Medulla oblongata (tissue), 1 donor: ENCODE measurements around the gene DYNLT2B.
"Not testable (repeated sequence)": the region's sequence is repeated elsewhere in the genome, so short reads cannot be mapped to it uniquely, and the experiment has no call there.

Source experiments
- DNase-seq: peaks from one replicate; pipeline ENCODE4 v3.0.0-alpha.2; 2015; ENCODE audit errors: extremely low spot score

The DYNLT2B gene

DNA sequence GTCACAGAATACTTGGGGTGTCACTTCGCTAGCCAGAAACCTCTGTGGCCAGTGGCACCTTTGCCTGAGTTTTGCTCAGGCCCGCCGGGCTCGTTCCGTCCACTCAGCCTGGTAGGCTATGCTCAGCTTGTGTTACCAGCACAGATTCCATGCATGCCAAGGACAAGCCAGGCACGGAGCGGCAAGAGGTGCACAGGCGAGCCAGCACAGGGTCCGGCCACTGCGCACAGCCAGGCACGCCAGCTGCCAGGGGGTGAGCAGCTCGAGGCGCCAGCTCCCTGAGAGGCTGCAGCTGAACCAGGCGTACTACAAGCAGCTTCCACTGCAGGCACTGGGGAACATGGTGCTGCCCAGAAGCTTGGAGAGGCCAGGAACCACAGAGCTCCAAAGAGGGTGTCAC, 45.2 kb downstream of the DYNLT2B start:
- DNase-seq = no peak

DNA sequence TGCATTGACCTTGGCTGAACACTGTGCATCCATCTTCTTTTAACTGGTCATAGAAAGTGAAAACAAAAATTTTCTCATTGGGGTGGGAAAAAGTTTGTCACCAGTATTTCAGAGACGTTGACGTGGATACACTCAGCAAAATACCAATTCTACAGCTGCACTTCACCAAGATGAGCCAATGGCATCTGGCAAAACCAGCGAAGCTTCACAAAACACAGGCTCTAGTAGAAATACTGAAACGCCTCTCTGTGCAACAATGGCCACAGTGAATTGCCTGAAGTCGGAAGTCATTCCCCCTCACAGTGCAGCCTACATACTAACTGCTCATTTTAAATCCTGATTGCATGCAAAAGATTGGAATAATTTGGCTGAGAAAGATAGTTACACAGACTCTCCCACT, 47.5 kb downstream of the DYNLT2B start:
- DNase-seq = peak; percentile 35

DNA sequence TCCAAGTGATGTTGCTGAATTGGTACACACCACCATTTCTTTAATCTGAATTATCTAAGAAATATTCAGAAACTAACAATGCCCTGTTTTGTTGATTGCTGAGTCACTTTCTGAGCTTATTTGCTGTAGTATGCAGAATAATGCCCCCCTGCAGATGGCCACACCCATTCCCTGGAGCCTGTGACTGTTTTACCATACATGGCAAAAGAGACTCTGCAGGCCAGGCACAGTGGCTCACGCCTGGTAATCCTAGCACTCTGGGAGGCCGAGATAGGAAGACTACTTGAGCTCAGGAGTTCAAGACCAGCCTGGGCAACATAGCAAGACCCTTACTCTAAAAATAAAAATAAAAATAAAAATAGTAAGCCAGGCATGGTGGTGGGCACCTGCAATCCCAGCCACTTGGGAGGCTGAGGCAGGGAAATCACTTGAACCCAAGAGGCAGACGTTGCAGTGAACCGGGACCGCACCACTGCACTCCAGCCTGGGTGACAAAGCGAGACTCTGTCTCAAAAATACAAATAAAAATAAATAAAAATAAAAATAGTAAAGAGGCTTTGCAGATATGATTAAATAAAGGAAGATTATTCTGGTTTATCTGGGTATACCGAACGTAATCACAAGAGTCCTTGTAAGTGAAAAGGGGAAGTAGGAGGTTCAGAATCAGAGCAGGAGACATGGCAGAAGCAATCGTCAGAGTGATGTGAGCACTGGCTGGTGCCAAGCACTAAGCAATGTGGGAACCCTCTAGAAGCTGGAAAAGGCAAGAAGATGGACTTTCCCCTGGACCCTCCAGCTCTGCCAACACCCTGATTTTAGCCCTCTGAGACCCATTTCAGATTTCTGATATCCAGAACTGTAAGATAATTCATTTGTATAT, 49.5 kb downstream of the DYNLT2B start:
- DNase-seq = peak; percentile 22

DNA sequence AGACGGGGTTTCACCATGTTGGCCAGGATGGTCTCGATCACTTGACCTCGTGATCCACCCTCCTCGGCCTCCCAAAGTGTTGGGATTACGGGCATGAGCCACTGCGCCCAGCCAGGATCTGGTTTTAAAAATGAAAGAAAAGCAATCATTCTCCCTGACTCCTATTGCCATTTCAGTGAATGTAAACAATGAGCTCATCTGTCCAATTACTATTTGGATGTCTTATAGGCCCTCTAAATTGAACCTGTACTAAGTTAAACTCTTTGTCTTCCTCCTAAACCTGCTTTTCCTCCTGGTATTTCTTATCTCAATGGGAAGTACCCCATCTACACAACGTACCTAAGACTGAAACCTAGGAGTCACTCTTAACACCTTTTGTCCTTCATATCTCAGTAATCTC, 54.2 kb downstream of the DYNLT2B start:
- no peak for DNase-seq

DNA sequence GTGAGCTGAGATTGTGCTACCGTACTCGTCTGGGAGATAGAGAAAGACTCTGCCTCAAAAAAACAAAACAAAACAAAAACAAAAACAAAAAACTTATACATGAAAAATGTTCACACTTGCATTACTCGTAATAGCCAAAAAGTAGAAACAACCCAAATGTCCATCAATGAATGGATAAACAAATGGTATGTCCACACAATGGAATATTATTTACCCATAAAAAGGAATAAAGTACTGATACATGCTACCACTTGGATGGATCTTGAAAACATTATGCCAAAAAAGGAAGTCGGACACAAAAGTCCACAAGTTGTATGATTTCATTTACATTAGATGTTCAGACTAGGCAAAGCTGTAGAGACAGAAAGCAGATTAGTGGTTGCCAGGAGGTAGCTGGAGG, 57.3 kb downstream of the DYNLT2B start:
- DNase-seq = no peak

DNA sequence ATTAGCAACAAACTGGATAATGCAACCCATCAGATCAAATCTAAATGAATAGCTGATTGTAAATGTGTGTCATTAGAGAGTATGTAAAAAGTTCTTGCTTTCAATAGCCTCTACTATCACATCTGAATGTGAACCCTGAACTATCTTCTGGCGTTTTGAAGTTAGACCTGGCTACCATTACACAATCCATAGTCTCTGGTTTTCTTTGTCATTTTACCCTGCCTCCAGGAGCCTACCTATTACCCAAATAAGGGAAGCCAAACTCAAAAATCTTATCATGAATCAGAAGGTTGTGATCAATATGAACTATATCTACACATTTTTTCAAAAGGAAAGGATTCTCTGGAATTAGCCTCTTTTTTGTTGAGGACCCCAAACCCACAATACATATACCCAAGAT, 62.3 kb downstream of the DYNLT2B start:
- no peak for DNase-seq

DNA sequence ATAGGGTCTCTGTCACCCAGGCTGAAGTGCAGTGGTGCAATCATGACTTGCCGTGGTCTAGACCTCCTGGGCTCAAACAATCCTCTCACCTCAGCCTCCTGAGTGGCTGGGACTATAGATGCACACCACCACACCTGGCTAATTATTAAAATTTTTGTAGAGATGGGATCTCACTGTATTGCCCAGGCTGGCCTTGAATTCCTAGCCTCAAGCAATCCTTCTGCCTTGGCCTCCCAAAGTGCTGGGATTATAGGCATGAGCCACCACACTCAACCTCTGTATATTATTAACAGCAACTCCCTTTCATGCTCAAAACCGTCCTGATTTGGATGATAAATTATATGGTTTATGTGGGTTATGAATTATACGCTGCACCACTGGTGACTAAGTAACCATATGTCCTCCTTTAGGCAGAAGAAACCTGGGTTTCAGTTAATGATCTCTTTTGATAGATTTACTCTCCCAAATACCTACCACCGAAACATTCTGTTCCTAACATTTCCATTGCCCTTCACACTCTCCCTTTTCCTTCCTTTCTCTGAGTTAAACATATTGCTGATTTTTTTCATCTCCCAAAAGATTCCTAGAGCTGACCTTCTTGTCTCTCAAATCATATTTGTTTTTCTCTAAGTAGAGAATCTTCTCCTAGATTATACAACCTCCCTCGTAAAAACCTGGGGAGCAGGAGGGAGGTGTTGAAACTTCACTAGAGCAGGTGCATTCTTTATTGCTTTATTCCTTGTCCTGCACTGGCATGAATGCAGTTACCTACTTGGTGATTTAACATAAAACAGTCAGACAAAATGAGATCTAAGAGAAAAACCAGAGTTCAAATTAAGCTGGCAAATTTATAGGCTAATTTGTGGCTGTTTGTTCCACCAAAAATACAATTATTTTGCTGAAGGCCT, 63.4 kb downstream of the DYNLT2B start:
- DNase-seq = no peak

DNA sequence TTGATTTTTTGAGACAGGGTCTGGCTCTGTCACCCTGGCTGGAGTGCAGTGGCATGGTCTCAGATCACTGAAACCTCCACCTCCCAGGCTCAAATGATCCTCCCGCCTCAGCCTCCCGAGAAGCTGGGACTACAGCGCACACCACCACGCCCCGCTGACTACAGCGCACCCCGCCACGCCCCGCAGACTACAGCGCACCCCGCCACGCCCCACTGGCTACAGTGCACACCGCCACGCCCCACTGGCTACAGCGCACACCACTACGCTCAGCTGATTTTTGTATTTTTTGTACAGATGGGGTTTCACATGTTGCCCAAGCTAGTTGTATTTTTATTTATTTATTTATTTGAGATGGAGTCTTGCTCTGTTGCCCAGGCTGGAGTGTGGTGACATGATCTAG, 66.1 kb downstream of the DYNLT2B start:
- no peak for DNase-seq

DNA sequence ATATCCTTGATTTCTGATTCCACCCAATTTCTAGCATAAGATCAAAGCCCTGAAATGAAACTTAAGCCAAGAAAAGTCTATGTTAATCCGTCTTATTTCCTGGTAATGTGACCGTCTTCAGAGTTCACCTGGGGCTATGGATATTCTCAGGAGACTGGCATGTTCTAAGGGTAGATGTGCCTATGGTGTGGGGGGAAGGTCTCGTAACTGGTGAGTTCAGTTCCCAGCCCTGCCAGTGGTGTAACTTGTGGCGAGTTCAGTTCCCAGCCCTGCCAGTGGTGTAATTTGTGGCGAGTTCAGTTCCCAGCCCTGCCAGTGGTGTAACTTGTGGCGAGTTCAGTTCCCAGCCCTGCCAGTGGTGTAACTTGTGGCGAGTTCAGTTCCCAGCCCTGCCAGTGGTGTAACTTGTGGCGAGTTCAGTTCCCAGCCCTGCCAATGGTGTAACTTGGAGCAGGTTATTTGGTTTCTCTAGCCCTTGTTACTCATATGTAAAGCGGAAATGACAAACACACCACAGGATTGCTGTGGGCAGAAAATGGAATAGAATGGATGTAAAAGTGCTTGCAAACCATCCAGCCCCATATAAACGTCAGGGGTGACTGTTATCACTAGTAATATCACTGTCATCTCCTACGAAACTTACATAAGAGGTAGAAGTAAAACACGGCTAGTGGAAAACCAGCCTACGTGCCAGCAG, 71.3 kb downstream of the DYNLT2B start:
- DNase-seq = no peak

DNA sequence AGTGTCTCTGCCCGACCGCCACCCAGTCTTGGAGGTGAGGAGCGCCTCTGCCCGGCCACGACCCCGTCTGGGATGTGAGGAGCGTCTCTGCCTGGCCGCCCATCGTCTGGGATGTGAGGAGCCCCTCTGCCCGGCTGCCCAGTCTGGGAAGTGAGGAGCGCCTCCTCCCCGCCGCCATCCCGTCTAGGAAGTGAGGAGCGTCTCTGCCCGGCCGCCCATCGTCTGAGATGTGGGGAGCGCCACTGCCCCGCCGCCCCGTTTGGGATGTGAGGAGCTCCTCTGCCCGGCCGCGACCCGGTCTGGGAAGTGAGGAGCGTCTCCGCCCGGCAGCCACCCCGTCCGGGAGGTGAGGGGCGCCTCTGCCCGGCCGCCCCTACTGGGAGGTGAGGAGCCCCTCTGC, 73.9 kb downstream of the DYNLT2B start:
- not testable (repeated sequence) for DNase-seq

DNA sequence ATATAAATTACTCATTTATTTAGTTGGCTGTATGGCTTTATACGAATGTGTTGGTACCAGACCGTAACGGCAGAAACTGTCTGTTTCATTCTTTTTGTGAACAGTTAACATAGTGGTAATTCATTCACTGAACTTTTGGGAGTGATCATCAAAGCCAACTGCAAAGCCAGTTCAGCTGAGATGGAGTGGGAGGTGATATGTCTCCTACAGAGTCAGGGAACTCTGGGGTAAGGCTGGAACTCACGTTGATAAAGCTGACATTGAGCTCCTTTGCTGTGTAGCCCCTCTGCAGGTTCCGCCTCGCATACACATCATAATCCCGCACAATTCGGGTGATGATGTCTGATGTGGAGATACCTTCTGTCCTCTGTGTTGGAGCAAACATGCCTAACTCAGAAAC, 76.3 kb downstream of the DYNLT2B start:
- DNase-seq = no peak
